ENCODE measurements around the gene ZACN. TPM values are rescaled to one million over a fixed set of nuclear protein-coding genes. Genes with fewer than 3 reads are reported as not detected.
"Not testable (repeated sequence)": the region's sequence is repeated elsewhere in the genome, so short reads cannot be mapped to it uniquely, and the experiment has no call there.

ZACN gene
- total RNA-seq, 1 donor from 2014 or later: not detected

GRCh38 chr17:76074390-76075363, 4.3 kb upstream of the ZACN start, which contains the start of gene GALR2:
Gene GALR2 (plus strand): TSS chr17:76074781. CDS start chr17:76074884, 103 bp downstream.
- no peak within 1 kb of the TSS for H3K4me3 ChIP-seq (ENCODE audit: low read depth, low read length)
- no peak for DNase-seq (ENCODE audit: low read depth)
- TF ChIP-seq CTCF (conservative IDR thresholded peaks at IDR 0.05; ENCODE audit: low read depth, low read length): no peak

GRCh38 chr17:76075364-76076145, 3.4 kb upstream of the ZACN start:
- no peak for DNase-seq (ENCODE audit: low read depth)
- no peak overlapping the region for H3K4me3 ChIP-seq (ENCODE audit: low read depth, low read length)
- no peak for TF ChIP-seq CTCF (conservative IDR thresholded peaks at IDR 0.05; ENCODE audit: low read depth, low read length)

- DNase-seq (ENCODE audit: low read depth): no peak
- TF ChIP-seq CTCF (conservative IDR thresholded peaks at IDR 0.05; ENCODE audit: low read depth, low read length): no peak
- no peak overlapping the region for H3K4me3 ChIP-seq (ENCODE audit: low read depth, low read length)
Measured at GRCh38 chr17:76076146-76076764, 2.7 kb upstream of the ZACN start.

- DNase-seq (ENCODE audit: low read depth): no peak
- no peak overlapping the region for H3K4me3 ChIP-seq (ENCODE audit: low read depth, low read length)
- TF ChIP-seq CTCF (conservative IDR thresholded peaks at IDR 0.05; ENCODE audit: low read depth, low read length): no peak
Measured at GRCh38 chr17:76076765-76077583, 2.0 kb upstream of the ZACN start.

GRCh38 chr17:76077584-76078110, 1.3 kb upstream of the ZACN start:
- no peak for DNase-seq (ENCODE audit: low read depth)
- H3K4me3 ChIP-seq (ENCODE audit: low read depth, low read length): no peak overlapping the region
- no peak for TF ChIP-seq CTCF (conservative IDR thresholded peaks at IDR 0.05; ENCODE audit: low read depth, low read length)

- not testable (repeated sequence) for H3K4me3 ChIP-seq (ENCODE audit: low read depth, low read length); DNase-seq (ENCODE audit: low read depth)
Measured at GRCh38 chr17:76078370-76078769, 612 bp upstream of the ZACN start.
